ENCODE measurements around the gene TERC.

- TF ChIP-seq, protein P1, sequence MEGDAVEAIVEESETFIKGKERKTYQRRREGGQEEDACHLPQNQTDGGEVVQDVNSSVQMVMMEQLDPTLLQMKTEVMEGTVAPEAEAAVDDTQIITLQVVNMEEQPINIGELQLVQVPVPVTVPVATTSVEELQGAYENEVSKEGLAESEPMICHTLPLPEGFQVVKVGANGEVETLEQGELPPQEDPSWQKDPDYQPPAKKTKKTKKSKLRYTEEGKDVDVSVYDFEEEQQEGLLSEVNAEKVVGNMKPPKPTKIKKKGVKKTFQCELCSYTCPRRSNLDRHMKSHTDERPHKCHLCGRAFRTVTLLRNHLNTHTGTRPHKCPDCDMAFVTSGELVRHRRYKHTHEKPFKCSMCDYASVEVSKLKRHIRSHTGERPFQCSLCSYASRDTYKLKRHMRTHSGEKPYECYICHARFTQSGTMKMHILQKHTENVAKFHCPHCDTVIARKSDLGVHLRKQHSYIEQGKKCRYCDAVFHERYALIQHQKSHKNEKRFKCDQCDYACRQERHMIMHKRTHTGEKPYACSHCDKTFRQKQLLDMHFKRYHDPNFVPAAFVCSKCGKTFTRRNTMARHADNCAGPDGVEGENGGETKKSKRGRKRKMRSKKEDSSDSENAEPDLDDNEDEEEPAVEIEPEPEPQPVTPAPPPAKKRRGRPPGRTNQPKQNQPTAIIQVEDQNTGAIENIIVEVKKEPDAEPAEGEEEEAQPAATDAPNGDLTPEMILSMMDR (IDR thresholded peaks at IDR 0.05; ENCODE audit: low read depth, low read length, poor library complexity, severe bottlenecking), result no peak
- no peak for TF ChIP-seq EZH2phosphoT487 (IDR thresholded peaks at IDR 0.05; ENCODE audit: borderline replicate concordance, low read length)
Observed at GRCh38 chr3:169811631-169812331, 46.9 kb upstream of the TERC start.
